B cell (primary cell): ENCODE measurements around the gene P2RX3.
"Not testable (repeated sequence)": the region's sequence is repeated elsewhere in the genome, so short reads cannot be mapped to it uniquely, and the experiment has no call there.

Experiments
- CTCF ChIP-seq: fragments of 200-600 bp; IDR thresholded peaks from one replicate; pipeline ENCODE4 v1.8.0; 2022; ENCODE audit warnings: antibody characterized with exemption, mild to moderate bottlenecking
- EZH2 ChIP-seq: IDR thresholded peaks from 2 replicates; pipeline ENCODE4 v1.6.1; 2012; ENCODE audit warnings: borderline replicate concordance, low read depth, mild to moderate bottlenecking, moderate library complexity, low read length; ENCODE audit not compliant: insufficient read depth, poor library complexity, severe bottlenecking

GRCh38 chr11:57361420-57361819 lies 23.3 kb downstream of the P2RX3 start:
- not testable (repeated sequence) for TF ChIP-seq EZH2, CTCF
